Measurements from ENCODE around the gene LGI4. TPM values are rescaled to one million over a fixed set of nuclear protein-coding genes. Genes with fewer than 3 reads are reported as not detected.
"Not testable (repeated sequence)": the region's sequence is repeated elsewhere in the genome, so short reads cannot be mapped to it uniquely, and the experiment has no call there.

Gene LGI4
- total RNA-seq, 1 experiment from 2014 or later, result 0.36 TPM

DNA sequence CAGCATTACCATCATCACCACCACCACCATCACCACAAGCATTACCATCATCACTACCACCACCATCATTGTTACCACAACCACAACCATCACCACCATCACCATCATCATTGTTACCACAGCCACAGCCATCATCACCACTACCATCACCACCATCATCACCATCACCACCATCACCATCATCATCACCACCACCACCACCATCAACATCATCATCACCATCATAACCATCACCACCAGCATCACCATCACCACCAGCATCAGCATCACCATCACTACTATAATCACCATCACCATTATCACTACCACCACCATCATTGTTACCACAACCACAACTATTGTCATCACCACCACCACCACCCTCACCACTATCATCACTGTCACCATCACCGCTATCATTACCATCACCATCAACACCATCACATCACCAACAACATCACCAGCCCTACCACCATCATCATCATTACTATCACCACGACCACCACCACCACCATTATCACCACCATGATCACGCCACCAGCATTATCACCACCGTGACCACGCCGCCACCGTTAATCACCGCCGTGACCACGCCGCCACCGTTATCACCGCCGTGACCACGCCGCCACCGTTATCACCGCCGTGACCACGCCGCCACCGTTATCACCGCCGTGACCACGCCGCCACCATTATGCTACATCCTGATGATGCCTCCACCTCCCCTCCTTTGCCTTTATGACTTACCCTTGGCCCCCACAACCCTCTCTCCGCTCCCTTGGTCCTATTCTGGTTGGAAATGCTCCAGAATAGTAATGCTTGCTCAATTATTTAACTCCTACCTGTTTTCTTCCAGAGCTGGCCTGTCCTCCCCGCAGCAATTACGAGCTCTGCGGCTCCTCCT, 29.2 kb downstream of the LGI4 start:
- DNase-seq (ENCODE audit: low read depth), result no peak

DNA sequence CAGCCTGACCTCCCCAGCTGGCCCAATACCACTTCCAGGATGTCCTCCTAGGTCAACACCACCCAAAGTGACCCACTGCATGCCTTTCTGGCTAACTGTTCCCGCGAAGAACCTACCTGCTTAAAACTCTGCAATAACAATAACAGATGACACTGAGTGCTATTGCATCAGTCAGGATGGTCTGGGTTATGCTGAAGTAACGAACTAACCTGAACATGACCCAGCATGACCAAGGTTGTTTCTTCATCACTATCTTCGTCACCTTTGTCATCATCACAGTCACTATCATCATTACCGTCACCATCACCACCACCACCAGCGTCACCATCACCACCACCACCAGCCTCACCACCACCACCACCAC, 29.8 kb downstream of the LGI4 start:
- no peak for DNase-seq (ENCODE audit: low read depth)

DNA sequence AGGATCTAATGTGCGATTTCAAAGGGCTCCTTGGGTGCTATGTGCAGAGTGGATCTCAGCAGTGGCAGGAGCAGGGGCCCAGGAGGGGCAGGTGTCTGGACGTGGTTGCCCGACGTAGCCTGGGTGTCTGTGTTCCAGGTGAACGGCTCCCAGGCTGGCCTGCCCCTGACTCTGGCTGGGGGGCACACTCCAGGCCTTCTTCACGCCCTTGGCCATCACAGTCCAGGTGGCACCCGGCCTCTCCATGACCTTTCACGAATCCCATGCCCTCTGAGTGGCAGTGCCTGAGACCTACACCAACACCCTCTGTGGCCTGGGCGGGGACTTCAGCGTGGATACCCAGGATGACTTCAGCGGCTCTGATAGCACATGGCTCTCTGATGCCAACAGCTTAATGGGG, 30.5 kb downstream of the LGI4 start:
- no peak for DNase-seq (ENCODE audit: low read depth)

DNA sequence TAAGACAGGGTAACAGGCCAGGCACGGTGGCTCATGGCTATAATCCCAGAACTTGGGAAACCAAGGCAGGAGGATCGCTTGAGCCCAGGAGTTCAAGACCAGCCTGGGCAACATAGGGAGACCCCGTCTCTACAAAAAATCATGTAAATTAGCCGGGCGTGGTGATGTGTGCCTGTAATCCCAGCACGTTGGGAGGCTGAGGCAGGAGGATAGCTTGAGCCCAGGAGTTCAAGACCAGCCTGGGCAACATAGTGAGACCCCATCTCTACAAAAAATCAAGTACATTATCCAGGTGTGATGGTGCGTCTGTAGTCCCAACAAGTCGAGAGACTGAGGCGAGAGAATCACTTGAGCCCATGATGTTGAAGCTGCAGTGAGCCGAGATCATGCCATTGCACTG, 31.2 kb downstream of the LGI4 start:
- DNase-seq (ENCODE audit: low read depth), result not testable (repeated sequence)

DNA sequence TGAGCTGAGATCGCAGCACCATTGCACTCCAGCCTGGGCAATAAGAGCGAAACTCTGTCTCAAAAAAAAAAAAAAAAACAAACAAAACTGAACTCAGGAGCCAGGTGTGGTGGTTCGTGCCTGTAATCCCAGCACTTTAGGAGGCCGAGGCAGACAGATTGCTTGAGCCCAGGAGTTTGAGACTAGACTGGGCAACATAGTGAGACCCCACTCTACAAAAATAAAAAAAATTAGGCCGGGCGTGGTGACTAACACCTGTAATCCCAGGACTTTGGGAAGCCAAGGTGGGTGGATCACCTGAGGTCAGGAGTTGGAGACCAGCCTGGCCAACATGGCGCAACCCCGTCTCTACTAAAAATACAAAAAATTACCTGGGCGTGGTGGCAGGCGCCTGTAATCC, 32.9 kb downstream of the LGI4 start:
- DNase-seq (ENCODE audit: low read depth), result not testable (repeated sequence)

DNA sequence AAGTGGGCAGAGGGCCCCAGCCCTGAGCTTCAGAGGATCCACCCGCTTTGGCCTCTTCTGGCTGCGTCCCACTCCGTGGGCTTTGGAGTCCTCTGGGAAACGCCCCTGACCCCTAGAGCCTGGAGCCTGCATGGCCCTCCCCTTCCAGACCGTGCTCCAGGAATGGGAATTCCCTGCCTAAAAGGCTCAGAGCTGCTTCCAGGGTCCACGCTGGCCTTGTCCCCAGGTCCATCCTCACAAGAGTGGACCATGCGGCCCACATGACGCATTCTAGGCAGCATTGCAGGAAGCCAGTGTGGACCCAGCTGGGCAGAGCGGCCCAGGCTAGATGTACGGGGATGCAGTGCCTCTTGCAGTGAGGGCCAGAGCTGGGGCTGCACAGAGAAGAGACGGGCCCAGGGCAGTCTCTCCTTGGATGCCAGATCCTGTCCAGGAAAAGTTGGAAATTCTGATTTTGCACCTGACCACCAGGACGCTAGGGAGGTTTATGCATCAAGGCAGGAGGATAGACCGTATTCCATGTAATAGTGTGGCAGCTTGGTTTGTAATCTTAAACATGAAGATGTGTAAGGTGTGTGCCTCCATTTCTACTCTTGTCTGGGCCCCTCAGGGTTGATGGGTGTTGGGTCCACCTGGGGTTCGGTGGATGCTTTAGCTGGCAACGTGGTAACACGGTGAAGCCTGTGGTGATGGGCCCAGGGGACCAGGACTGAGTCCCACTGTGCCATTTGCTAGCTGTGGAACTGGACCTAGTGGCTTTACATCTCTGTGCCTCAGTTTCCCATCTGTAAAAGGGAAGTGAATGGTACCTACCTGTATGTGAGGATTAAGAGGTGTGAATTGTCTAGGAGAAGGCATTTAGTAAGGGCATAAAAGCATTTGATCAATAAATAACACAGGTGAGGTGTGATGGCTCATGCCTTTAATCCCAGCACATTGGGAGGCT, 34.0 kb downstream of the LGI4 start:
- DNase-seq (ENCODE audit: low read depth), result no peak

DNA sequence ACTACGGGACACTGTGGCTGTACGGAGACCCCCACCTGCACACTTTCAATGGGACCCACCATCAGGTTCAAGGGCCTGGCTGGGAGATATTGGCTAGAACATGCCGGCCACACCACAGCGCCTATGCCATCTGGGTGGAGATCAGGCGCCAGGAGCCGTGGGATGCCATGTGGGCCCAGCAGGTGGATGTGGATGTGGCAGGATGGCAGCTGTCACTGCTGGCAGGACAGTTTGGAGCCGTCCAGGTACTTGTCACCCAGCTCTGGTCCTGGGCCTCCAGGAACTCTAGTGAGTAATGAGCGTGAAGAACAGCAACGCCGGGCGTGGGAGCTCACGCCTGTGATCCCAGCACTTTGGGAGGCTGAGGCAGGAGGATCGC, 35.0 kb downstream of the LGI4 start:
- no peak for DNase-seq (ENCODE audit: low read depth)

DNA sequence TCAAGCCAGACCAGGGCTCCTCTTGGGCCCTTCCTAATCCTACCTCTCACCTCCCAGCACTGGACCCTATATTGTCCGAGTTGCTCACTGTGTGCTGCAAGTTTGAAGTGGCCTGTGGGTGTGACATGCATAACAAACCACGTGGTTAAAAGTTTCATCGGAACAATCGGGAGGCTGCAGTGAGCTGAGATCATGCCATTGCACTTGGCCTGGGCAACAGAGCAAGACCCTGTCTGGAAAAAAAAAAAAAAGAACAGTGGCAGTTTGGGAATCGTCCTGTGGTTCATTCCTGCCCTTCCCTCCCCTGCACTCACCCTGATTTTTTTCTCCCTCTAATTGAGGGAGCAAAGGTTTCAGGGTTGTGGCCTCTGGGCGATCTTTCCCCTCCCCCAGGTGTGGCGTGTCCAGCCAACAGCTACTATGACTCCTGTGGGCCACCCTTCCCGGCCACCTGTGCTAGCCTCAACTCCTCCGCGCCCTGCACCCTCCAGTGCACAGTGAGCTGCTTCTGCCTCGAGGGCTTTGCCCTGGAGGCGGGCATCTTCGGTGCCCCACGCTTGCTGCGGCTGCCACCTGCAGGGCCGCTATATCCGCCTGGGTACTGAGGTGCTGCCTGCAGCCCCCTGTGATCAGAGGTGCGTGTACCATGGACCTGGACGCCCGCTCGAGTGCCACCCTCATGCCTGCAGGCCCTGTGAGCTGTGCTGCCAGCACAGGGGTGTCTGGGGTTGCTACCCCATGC, 35.5 kb downstream of the LGI4 start:
- no peak for DNase-seq (ENCODE audit: low read depth)

DNA sequence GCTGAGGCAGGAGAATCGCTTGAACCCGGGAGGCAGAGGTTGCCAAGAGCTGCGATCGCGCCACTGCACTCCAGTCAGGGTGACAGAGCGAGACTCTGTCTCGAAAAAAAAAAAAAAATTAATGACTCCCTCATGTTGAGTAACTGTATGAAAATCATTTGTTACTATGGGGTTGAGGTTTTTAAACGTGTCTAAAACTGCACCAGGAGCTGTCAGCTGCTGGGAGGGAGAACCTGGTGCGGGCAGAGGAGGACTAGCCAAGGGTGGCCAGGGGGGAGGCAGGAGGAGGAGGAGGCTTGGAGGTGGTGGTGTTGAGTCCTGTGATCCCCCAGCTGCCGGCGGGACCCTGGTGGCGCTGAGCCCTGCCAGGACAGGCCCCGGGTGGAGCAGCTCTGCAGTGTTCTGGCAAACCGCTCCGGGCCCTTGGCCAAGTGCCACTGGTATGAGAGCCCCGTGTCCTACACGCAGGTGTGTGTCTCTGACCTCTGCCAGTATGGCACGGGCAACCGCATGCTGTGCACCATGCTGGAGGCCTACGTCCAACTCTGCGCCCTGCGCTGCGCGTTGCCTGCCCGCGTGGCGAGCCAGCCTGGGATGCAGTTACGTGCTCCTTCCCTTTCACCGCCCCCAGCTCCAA, 36.3 kb downstream of the LGI4 start:
- no peak for DNase-seq (ENCODE audit: low read depth)

DNA sequence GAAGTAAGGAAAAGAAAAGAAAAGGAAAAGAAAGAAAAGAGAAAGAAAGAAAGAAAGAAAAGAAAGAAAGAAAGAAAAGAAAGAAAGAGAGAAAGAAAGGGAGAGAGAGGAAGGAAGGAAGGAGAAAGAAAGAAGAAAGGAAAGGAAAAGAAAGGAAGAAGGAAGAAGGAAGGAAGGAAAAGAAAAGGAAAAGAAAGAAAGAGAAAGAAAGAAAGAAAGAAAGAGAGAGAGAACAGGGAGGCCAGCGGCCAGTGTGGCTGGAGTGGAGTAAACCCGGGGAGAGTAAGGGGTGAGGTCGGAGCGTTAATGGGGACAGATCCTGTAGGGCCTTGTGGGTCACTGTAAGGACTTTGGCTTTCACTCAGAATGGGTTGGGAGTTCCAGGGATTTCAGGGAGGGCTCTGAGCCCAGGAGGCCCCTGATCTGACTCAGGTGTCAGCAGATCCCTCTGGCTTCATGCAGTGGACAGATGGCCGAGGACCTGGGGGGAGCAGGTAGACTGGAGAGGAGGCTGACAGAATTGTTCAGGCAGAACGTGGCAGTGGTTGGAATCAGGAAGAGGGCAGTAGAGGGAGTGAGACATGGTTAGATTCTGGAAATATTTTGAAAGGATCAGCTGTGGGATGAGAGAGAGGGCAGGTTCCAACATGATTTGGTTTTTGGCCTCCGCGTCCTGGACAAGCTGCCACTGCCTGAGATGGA, 39.0 kb downstream of the LGI4 start:
- DNase-seq (ENCODE audit: low read depth), result no peak

DNA sequence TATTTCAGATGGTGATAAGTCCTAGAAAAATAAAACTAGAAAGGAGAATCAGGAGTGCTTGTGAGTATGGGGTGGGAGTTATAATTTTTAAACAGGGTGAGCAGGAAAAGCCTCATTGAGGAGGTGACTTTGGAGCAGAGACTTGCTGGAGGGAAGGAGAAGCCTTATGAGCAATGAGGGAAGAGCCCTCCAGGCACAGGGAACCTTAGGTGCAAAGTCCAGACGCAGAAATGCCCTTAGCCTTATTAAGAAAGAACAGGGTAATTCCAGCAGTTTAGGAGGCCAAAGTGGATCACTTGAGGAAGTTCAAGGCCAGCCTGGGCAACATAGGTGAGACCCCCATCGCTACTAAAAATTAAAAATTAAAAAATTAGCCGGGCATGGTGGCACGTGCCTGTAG, 40.2 kb downstream of the LGI4 start:
- DNase-seq (ENCODE audit: low read depth), result no peak

DNA sequence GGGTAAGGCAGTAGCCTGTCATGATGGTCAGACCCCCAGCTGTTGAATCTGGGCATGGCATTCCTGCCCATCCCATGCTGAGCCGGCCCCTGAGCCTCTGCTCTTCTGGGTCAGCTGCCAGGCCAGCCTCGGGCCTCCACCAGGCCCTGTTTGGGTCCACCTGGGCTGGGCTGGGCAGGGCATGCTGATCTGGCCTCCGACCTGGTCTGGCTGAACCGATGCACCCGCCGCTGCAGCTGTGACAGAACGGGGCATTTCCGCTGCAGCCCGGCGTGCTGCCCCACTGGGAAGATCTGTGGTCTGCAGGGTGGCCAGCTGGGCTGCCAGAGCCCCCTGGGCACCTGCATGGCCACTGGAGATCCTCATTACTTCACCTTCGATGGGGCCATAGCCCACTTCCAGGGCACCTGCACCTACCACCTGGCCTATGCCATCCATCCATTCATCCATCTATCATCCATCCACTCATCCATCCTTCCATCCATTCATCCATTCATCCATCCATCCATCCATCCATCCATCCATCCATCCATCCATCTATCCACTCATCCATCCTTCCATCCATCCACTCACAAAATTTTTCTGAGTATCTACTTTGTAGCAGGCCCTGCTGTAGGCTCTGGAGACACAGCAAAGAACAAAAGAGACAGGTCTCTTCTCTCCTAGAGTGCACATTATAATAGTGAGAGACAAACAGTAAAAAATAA, 40.8 kb downstream of the LGI4 start:
- no peak for DNase-seq (ENCODE audit: low read depth)

DNA sequence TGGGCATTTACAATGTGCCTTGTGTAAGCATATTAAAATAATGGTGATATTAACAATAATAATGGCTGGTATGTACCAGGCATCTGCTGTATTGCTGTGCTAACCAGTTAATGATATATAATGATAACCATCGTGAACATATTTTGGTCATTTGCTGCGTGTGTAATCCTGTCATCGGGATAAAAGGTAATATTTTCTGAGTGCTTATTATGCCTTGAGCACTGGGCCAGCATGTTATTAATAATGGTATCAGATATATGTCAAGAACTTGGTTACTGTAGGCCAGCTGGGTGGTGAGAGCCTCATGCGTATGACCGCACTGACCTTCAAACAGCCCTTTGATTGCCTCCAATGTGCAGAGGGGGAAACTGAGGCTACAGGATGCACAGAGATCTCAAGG, 41.4 kb downstream of the LGI4 start:
- DNase-seq (ENCODE audit: low read depth), result no peak

DNA sequence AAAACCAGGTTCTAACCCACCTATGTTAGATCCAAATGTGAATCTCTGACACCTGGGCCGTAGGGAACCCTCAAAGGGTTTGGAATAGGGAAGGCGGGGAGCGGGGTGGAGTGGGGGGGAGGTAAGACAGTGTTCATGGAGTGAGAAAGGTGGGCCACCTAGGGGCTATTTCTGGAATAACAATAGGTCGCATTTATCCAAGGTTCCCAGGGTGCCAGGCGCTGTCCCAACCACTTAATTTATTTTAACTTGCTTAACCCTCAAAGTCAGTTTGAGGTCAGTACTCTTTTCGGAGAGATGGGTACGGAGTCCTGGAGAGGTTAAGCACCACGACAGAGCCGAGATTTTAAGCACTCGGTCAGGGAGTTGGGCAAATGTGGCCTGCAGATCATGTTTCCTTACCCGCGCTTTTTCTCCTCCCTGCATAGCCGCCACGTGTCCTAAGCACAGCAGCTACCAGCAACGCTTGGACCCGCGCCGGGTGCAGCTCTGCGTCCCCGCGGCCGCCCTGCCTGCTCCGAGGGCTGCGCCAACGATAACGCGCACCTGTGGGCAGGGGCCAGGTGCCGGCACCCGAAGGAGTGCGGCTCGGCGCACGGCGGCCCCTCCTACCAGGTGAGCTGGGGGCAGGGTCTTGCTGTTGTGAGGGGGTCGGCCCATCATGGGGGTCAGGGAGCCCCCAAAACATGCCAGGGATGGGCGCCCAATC, 44.2 kb downstream of the LGI4 start:
- peak; percentile 54 for DNase-seq (ENCODE audit: low read depth)

DNA sequence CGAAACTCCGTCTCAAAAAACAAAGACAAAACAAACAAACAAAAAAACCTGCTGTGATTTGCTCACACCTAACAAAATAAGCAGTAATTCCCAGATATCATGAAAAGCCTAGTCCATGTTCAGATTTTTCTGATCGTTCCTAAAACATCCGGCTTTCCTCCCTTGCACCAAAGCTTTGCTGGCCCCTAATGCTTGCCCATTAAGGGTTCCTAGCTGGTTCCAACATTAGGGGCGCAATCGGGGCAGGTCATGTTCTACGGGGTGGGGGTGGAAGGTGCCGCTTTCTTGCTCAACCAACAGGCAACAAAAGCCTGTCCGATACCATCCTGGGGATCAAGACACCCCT, 44.7 kb downstream of the LGI4 start:
- DNase-seq (ENCODE audit: low read depth), result no peak

DNA sequence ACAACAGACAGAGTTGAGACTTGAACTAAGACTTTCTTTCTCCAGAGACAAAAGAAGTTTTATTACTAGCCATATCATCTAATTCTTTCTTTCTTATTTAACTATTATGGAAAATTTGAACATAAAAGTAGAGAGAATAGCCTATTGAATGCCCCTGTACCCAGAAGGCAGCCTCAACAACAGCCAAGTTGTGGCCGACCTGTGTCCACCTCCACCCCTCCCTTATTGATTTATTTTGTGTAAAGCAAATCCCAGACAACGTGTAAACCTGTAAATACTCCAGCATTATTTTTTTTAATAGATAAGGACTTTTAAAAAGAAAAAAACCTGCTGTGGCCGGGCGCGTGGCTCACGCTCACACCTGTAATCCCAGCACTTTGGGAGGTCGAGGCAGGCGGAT, 45.3 kb downstream of the LGI4 start:
- DNase-seq (ENCODE audit: low read depth), result no peak

DNA sequence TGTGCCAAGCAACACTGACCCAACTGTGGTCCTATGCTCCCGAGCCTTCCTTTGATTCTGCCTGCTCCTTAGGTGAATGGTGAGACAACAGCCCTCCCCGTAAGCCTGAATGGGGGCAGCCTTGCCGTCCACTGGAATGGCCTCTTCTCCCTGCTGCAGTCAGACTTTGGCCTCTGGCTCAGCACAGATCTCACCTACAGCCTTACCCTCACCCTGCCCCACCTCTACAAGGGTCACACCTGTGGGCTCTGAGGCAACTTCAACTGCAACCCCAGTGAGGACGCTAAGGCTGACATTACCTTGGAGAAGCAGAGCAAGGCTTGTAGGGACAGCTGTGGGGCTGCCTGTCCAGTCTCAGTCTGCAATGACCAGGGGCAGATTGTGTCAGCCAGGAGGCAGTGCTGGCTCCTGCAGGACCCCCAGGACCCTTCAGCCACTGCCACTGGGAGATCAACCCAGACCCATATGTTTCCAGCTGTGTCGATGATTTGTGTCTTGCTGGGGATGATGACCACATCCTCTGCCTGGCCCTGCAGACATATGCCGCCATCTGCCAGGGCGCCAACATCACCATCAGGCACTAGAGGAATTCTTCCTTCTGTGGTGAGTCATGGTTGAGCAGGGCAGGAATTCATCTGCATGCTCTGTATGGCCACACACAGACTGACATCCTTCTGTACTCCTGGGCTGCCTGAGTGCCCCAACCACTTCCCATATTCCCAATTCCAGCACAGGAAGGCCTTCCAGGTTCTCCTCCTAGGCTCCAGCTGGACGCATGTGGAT, 46.5 kb downstream of the LGI4 start:
- peak; percentile 96 for DNase-seq (ENCODE audit: low read depth)

DNA sequence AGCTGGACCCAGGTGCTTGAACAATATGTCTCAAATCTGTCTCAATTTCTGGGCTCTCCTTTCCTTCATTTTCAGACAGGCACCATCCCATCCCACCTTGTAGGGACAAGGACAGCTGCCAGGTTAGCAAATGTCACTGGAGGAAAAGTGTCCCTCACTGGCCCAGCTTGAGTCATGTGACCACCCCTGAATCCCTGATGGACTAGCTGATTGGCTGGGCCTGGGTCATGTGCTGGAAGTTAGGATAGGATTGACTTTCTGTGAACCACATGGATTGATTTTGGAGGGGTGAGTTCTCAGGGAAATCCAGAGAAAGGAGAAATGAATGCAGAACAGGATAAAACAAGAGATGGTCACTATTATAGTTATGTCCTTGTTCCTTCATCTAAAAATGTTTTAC, 47.5 kb downstream of the LGI4 start:
- DNase-seq (ENCODE audit: low read depth), result no peak

DNA sequence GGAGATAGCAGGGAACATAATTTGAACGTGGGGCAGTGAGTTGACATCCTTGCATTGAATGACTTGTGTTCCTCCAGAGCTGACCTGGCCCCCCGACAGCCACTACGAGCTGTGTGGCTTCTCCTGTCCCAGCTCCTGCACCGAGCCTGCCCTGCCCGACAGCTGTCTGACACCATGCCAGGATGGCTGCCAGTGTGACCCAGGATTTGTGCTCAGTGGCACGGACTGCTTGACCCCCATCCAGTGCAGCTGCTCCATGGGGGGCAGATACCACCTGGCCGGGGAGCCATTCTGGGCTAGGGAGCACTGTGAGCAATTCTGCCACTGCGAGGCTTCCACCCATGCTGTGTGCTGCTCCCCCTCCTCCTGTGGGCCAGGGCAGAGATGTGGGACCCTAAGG, 48.4 kb downstream of the LGI4 start:
- DNase-seq (ENCODE audit: low read depth), result no peak
